Ascending aorta (tissue), 2 donors: ENCODE measurements around the gene ARHGEF18. TPM values are rescaled to one million over a fixed set of nuclear protein-coding genes. Genes with fewer than 3 reads are reported as not detected.
A peak's percentile ranks its signal among the peaks of the same experiment; 100 is the strongest.
"Not testable (repeated sequence)": the region's sequence is repeated elsewhere in the genome, so short reads cannot be mapped to it uniquely, and the experiment has no call there.

Source experiments
- DNase-seq, 2 donors: peaks; one replicate each; pipeline ENCODE4 v3.0.0-alpha.2; 2019; ENCODE audit warnings: low spot score in 2 of 2
- H3K27ac ChIP-seq, 2 donors: fragments of 200-600 bp; sonication (generic); one replicate each; pipeline ENCODE4 v1.5.1; 2016 to 2017; ENCODE audit warnings: mild to moderate bottlenecking in 1 of 2
- H3K27me3 ChIP-seq: fragments of 200-600 bp; sonication (generic); one replicate; pipeline ENCODE4 v1.5.1; 2017
- H3K36me3 ChIP-seq, 2 donors: fragments of 200-600 bp; sonication (generic); one replicate each; pipeline ENCODE4 v1.5.1; 2016
- H3K4me1 ChIP-seq, 2 donors: fragments of 200-600 bp; sonication (generic); one replicate each; pipeline ENCODE4 v1.5.1; 2016 to 2017; ENCODE audit warnings: mild to moderate bottlenecking in 1 of 2
- H3K4me3 ChIP-seq, 2 donors: fragments of 200-600 bp; sonication (generic); one replicate each; pipeline ENCODE4 v1.5.1; 2016 to 2017; ENCODE audit warnings: mild to moderate bottlenecking in 1 of 2
- H3K9me3 ChIP-seq, 2 donors: fragments of 200-600 bp; sonication (generic); one replicate each; pipeline ENCODE4 v1.5.1; 2016
- intact Hi-C: fragments of 100-400 bp; cut with DNase I; formaldehyde crosslinking; loops from one replicate; pipeline ENCODE4 v1.15.1; 2023
- total RNA-seq: library from RNA; depleted of rRNA; stranded (reverse); fragments of >200 nt; gene quantifications from one replicate; pipeline ENCODE4 v1.1.0, GENCODE V29; 2016
- TF ChIP-seq, protein P1 (sequence below), 3 experiments: fragments of 200-600 bp in 2 of 3; fragments of 450-650 bp in 1 of 3; sonication (generic) in 2 of 3; IDR thresholded peaks; one replicate each; pipeline ENCODE4 v1.5.1; 2016 to 2019; ENCODE audit warnings: antibody characterized with exemption in 3 of 3, mild to moderate bottlenecking in 1 of 3, moderate library complexity in 1 of 3

Gene ARHGEF18
- total RNA-seq, 1 donor from 2014 or later: 31.3 TPM

DNA sequence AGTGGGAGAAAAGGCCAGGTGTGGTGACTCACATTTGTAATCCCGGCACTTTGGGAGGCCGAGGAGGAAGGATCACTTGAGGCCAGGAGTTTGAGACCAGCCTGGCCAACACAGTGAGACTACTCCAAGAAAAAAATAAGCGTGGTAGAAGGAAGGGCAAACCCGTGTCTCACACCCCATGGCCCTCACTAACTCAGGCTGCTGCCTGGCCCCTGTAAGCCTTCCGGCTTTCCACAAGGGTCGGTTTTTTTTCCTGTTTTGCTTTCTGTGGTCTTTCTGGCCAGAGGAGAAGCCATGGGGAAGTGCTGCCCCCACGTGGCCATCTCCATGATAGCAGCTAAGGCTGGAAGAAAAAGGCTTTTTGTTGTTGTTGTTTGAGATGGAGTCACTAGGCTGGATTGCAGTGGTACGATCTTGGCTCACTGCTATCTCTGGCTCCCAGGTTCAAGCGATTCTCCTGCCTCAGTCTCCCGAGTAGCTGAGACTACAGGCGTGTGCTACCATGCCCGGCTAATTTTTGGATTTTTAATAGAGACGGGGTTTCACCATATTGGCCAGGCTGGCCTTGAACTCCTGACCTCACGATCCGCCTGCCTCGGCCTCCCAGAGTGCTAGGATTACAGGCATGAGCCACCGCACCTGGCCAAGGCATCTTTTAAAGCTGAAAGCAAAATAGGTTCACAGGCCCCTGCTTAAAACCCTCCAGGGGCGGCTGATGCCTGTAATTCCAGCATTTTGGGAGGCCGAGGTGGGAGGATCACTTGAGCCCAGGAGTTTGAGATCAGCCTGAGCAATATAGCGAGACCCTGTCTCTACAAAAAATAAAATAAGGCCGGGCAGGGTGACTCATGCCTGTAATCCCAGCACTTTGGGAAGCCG lies 7.5 kb upstream of the ARHGEF18 start:
- no peak overlapping the region for H3K27ac ChIP-seq
- no peaks in the 10 kb centered on the region for H3K36me3 ChIP-seq
- no peaks in the 10 kb centered on the region for H3K9me3 ChIP-seq
- TF ChIP-seq, protein P1, sequence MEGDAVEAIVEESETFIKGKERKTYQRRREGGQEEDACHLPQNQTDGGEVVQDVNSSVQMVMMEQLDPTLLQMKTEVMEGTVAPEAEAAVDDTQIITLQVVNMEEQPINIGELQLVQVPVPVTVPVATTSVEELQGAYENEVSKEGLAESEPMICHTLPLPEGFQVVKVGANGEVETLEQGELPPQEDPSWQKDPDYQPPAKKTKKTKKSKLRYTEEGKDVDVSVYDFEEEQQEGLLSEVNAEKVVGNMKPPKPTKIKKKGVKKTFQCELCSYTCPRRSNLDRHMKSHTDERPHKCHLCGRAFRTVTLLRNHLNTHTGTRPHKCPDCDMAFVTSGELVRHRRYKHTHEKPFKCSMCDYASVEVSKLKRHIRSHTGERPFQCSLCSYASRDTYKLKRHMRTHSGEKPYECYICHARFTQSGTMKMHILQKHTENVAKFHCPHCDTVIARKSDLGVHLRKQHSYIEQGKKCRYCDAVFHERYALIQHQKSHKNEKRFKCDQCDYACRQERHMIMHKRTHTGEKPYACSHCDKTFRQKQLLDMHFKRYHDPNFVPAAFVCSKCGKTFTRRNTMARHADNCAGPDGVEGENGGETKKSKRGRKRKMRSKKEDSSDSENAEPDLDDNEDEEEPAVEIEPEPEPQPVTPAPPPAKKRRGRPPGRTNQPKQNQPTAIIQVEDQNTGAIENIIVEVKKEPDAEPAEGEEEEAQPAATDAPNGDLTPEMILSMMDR (IDR thresholded peaks at IDR 0.05): peak; percentile 87 to 96 (median 91)
- peaks cover 0 to 5% of the 10 kb centered on the region in 2 donors for H3K4me1 ChIP-seq
- DNase-seq: peak in 1 of 2 donors; percentile 86
- no peak overlapping the region for H3K4me3 ChIP-seq
- intact Hi-C loops: loop anchor here (1.0 to 2.0 kb wide), 3 partner anchors 46 to 239 kb away; partner anchors contain the start of gene INSR
- no peaks in the 10 kb centered on the region for H3K27me3 ChIP-seq

DNA sequence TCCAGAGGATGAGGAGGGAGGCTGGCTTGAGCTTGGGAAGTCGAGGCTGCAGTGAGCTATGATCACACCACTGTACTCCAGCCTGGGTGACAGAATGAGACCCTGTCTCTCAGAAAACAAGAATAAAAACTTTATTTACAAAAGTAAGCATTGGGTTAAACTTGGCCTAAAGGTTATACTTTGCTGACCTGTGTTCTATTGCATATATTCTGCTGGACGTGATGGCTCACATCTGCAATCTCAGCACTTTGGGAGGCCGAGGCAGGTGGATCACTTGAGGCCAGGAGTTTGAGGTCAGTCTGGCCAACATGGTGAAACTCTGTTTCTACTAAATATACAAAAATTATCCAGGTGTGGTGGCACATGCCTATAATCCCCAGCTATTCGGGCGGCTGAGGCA lies 6.6 kb upstream of the ARHGEF18 start:
- Histone ChIP-seq H3K27me3 (no peaks in the 10 kb centered on the region), H3K4me3 (no peak overlapping the region), H3K36me3 (no peaks in the 10 kb centered on the region), H3K9me3 (no peaks in the 10 kb centered on the region), H3K27ac (no peak overlapping the region), H3K4me1 (peaks cover 0 to 5% of the 10 kb centered on the region in 2 donors)
- intact Hi-C loops: no loop called here
- TF ChIP-seq, protein P1 (IDR thresholded peaks at IDR 0.05): no peak
- no peak for DNase-seq

DNA sequence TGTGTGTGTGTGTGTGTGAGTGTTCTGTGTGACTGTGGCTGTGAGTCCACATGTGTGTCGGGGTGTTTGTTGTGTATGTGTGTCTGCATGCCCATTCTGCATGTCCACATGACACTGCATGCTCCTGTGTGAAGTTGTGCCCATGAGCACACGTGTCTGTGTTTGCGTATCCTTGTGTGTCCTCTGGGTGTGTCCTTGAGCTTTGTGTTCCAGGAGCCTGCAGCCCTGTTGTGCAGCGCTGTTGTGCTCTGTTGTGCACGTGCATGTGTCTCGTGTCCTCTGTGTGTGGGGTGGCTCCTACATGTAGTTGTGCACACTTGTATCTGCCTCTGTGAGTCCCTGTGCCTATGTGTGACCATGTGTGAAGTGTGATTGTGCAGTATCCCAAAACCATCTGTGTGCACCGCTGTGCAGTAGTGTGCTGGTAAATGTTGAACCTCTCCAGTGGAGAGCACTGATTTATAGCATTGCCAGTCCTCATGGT lies 2.2 kb upstream of the ARHGEF18 start:
- TF ChIP-seq, protein P1 (IDR thresholded peaks at IDR 0.05): no peak
- H3K4me3 ChIP-seq: no peak overlapping the region
- peaks cover 0 to under 1% of the 10 kb centered on the region in 2 donors for H3K9me3 ChIP-seq
- H3K4me1 ChIP-seq: no peaks in the 10 kb centered on the region
- no peaks in the 10 kb centered on the region for H3K27me3 ChIP-seq
- H3K36me3 ChIP-seq: no peaks in the 10 kb centered on the region
- peak in 1 of 2 donors; percentile 8 for DNase-seq
- H3K27ac ChIP-seq: no peak overlapping the region
- intact Hi-C loops: no loop called here

DNA sequence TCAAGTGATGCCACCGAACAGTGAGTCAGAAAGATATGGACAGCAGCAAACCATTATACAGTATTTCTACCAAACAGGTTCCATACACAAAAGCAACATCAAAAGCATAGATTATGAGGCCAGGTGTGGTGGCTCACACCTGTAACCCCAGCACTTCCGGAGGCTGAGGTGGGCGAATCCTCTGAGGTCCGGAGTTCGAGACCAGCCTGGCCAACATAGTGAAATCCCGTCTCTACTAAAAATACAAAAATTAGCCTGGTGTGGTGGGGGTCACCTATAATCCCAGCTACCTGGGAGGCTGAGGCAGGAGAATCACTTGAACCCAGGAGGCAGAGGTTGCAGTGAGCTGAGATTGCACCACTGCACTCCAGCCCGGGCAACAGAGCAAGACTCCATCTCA lies 1.7 kb upstream of the ARHGEF18 start:
- H3K27me3 ChIP-seq, H3K27ac ChIP-seq, H3K4me1 ChIP-seq, H3K36me3 ChIP-seq, H3K9me3 ChIP-seq, intact Hi-C loops, H3K4me3 ChIP-seq: not testable (repeated sequence)
- DNase-seq: peak in 1 of 2 donors; percentile 4

DNA sequence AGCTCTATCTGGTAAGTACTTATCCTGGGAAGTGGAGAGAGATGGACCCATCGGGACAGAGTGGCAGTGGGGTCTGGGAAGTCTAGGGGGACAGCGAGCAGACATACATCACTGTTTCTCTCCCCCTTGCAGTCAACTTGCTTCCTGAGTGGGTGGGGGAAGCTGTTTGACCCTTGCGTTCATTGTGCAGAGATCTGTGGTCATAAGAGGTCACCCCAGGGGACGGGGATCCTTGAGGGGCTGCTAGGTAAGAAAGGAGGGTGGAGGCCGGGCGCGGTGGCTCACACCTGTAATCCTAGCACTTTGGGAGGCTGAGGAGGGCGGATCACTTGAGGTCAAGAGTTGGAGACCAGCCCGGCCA lies 474 bp downstream of the ARHGEF18 start:
- H3K4me1 ChIP-seq: no peaks in the 10 kb centered on the region
- no peaks in the 10 kb centered on the region for H3K27me3 ChIP-seq
- H3K27ac ChIP-seq: no peak overlapping the region
- intact Hi-C loops: no loop called here
- DNase-seq: no peak
- peaks cover 0 to 7% of the 10 kb centered on the region in 2 donors for H3K9me3 ChIP-seq
- H3K36me3 ChIP-seq: no peaks in the 10 kb centered on the region
- TF ChIP-seq, protein P1 (IDR thresholded peaks at IDR 0.05): no peak
- no peak overlapping the region for H3K4me3 ChIP-seq

DNA sequence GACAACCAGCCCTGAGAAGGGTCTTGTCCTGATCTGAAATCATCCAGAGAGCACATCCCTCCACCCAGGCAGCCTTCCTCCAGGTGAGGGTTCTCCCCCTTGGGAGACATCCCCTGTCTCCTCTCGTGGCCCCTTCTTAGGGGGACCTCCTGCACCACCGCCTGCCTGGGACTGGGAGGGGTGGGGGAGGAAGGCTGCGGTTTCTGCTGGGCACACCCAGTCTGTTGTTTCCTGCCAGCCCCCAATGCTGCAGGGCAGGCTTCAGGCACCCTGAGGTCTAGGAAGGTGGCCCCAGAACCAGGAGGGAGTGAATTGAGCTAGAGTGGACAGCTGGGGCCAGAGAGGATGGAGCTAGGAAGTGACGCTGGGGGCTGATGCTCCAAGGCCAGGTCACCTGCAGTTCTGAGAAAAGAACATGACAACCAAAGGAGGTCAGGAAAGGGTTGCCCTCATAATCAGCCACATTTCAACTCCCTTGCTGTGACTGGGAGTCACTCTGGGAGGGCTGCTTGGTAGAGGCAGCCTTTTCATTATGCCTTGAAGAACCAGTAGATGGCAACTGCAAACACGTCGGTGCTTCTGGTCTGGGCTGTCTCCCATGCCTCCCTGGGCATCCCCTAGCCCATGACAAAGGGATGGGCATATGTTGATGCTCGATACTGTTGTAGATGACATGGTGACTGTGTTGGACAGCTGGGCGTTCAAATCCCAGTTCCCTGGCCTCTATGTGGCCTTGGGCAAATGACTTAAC lies 1.4 kb downstream of the ARHGEF18 start:
- H3K4me3 ChIP-seq: no peak overlapping the region
- intact Hi-C loops: no loop called here
- H3K27ac ChIP-seq: no peak overlapping the region
- H3K36me3 ChIP-seq: no peaks in the 10 kb centered on the region
- H3K4me1 ChIP-seq: no peaks in the 10 kb centered on the region
- H3K9me3 ChIP-seq: peaks cover 0 to 7% of the 10 kb centered on the region in 2 donors
- TF ChIP-seq, protein P1 (IDR thresholded peaks at IDR 0.05): no peak
- DNase-seq: peak in 1 of 2 donors; percentile 55
- no peaks in the 10 kb centered on the region for H3K27me3 ChIP-seq
